Upper lobe of right lung (tissue), 1 donor: Measurements from ENCODE around the gene CYP4F2. TPM values are rescaled to one million over a fixed set of nuclear protein-coding genes. Genes with fewer than 3 reads are reported as not detected.
"Not testable (repeated sequence)": the region's sequence is repeated elsewhere in the genome, so short reads cannot be mapped to it uniquely, and the experiment has no call there.

ENCODE experiments used
- ATAC-seq: fragments of 200-7000 bp; cut with Tn5 transposase; one replicate; pipeline ENCODE4 v1.9.1; 2020; ENCODE audit warnings: mild to moderate bottlenecking, moderate library complexity
- DNase-seq: peaks from one replicate; pipeline ENCODE4 v3.0.0-alpha.2; 2020
- H3K27ac ChIP-seq: fragments of 200-600 bp; one replicate; pipeline ENCODE4 v1.8.0; 2022
- H3K27me3 ChIP-seq: fragments of 200-600 bp; one replicate; pipeline ENCODE4 v1.8.0; 2022; ENCODE audit warnings: mild to moderate bottlenecking
- H3K36me3 ChIP-seq: fragments of 200-600 bp; one replicate; pipeline ENCODE4 v1.8.0; 2022
- H3K4me1 ChIP-seq: fragments of 200-600 bp; one replicate; pipeline ENCODE4 v1.8.0; 2022
- H3K4me3 ChIP-seq: fragments of 200-600 bp; one replicate; pipeline ENCODE4 v1.8.0; 2022; ENCODE audit warnings: mild to moderate bottlenecking
- H3K9me3 ChIP-seq: fragments of 200-600 bp; one replicate; pipeline ENCODE4 v1.8.0; 2022
- intact Hi-C: fragments of 100-400 bp; cut with DNase I; formaldehyde crosslinking; loops from one replicate; pipeline ENCODE4 v1.11.0; 2022
- total RNA-seq: library from RNA; stranded (reverse); fragmentation: NEBNext Ultra II Directional; extraction: Animal tissue kit (Norgen Biotek cat#: 25700); gene quantifications from one replicate; pipeline ENCODE4 v1.2.1, GENCODE V29; 2021
- TF ChIP-seq, protein P1 (sequence below): fragments of 200-600 bp; IDR thresholded peaks from one replicate; pipeline ENCODE4 v1.8.0; 2022; ENCODE audit warnings: antibody characterized with exemption
- donor health status: DM: no; HTN: yes; CAD: no; lungs with severe emphysema.

Gene CYP4F2
- total RNA-seq, 1 donor from 2014 or later: not detected

DNA sequence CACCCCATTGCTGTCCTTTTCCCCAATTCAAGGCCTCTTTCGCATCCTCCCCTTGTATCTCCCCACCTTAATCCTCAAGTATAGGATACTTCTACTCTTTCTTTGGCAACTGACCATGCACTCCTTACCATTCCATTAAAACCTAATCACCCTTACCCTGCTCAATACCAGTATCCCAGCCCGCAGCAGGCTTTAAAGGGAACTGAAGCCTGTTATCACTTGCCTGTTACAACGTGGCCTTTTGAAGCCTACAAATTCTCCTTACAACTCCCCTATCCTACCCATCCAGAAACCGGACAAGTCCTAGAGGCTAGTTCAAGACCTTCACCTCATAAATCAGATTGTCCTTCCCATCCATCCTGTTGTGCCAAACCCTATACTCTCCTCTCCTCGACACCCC, 66.2 kb downstream of the CYP4F2 start:
- H3K4me1 ChIP-seq: peaks cover 9% of the 10 kb centered on the region
- no peaks in the 10 kb centered on the region for H3K27me3 ChIP-seq
- intact Hi-C loops: no loop called here
- no peaks in the 10 kb centered on the region for H3K9me3 ChIP-seq
- no peak overlapping the region for H3K4me3 ChIP-seq
- ATAC-seq: no peak
- TF ChIP-seq, protein P1, sequence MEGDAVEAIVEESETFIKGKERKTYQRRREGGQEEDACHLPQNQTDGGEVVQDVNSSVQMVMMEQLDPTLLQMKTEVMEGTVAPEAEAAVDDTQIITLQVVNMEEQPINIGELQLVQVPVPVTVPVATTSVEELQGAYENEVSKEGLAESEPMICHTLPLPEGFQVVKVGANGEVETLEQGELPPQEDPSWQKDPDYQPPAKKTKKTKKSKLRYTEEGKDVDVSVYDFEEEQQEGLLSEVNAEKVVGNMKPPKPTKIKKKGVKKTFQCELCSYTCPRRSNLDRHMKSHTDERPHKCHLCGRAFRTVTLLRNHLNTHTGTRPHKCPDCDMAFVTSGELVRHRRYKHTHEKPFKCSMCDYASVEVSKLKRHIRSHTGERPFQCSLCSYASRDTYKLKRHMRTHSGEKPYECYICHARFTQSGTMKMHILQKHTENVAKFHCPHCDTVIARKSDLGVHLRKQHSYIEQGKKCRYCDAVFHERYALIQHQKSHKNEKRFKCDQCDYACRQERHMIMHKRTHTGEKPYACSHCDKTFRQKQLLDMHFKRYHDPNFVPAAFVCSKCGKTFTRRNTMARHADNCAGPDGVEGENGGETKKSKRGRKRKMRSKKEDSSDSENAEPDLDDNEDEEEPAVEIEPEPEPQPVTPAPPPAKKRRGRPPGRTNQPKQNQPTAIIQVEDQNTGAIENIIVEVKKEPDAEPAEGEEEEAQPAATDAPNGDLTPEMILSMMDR: no peak
- H3K36me3 ChIP-seq: no peaks in the 10 kb centered on the region
- H3K27ac ChIP-seq: no peak overlapping the region
- no peak for DNase-seq

DNA sequence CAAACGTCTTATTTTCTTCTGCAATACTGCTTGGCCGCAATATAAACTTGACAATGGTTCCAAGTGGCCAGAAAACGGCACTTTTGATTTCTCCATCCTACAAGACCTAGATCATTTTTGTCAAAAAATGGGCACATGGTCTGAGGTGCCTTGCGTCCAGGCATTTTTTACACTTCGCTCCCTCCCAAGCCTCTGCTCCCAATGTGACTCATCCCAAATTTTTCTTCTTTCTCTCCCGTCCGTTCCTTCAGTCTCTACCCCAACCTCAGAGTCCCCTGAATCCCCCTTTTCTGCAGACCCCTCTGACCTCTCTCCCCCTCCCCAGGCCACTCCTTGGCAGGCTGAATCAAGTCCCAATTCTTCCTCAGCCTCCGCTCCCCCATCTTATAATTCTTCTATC, 68.1 kb downstream of the CYP4F2 start:
- TF ChIP-seq, protein P1: no peak

DNA sequence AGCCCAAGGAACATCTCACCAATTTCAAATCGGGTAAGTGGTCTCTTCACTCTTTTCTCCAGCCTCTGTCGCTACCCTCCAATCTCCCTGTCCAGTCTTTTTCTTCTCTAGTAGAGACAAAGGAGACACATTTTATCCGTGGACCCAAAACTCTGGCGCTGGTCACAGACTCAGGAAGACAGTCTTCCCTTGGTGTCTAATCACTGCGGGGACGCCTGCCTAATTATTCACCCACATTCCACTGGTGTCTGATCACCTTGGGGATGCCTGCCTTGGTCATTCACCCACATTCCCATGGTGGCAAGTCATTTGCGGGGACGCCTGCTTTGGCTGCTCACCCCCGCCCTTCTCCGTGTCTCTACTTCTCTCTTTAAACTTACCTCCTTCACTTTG, 68.6 kb downstream of the CYP4F2 start:
- TF ChIP-seq, protein P1: no peak
- no peak for ATAC-seq

More for the DNA sequence above, 68.1 kb downstream of the CYP4F2 start:
- Histone ChIP-seq H3K4me1 (no peaks in the 10 kb centered on the region), H3K9me3 (no peaks in the 10 kb centered on the region), H3K36me3 (no peaks in the 10 kb centered on the region), H3K4me3 (no peak overlapping the region), H3K27ac (no peak overlapping the region), H3K27me3 (no peaks in the 10 kb centered on the region)
- DNase-seq: no peak
- ATAC-seq: no peak
- intact Hi-C loops: no loop called here

DNA sequence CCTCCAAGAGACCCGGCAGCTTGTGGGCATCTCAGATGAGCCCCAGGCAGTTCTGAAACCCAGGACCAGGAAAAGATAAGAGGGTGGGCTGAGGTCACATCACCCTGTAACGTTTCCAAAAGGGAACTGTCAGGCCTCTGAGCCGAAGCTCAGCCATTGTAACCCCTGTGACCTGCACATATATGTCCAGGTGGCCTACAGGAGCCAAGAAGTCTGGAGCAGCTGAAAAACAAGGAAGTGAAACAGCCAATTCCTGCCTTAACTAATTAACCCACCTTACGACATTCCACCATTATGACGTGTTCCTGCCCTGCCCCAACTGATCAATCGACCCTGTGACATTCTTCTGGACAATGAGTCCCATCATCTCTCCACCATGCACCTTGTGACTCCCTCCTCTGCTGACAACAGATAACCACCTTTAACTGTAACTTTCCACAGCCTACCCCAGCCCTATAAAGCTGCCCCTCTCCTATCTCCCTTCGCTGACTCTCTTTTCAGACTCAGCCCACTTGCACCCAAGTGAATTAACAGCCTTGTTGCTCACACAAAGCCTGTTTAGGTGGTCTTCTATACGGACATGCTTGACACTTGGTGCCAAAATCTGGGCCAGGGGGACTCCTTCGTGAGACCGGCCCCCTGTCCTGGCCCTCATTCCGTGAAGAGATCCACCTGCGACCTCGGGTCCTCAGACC, 69.1 kb downstream of the CYP4F2 start:
- H3K4me1 ChIP-seq, H3K4me3 ChIP-seq, H3K9me3 ChIP-seq, H3K27me3 ChIP-seq, DNase-seq, intact Hi-C loops, H3K36me3 ChIP-seq, H3K27ac ChIP-seq, ATAC-seq: not testable (repeated sequence)

More for the DNA sequence above, 68.6 kb downstream of the CYP4F2 start:
- intact Hi-C loops: no loop called here
- no peaks in the 10 kb centered on the region for H3K4me1 ChIP-seq
- DNase-seq: no peak
- H3K4me3 ChIP-seq: no peak overlapping the region
- H3K27ac ChIP-seq: no peak overlapping the region
- H3K36me3 ChIP-seq: no peaks in the 10 kb centered on the region
- no peaks in the 10 kb centered on the region for H3K27me3 ChIP-seq
- no peaks in the 10 kb centered on the region for H3K9me3 ChIP-seq

DNA sequence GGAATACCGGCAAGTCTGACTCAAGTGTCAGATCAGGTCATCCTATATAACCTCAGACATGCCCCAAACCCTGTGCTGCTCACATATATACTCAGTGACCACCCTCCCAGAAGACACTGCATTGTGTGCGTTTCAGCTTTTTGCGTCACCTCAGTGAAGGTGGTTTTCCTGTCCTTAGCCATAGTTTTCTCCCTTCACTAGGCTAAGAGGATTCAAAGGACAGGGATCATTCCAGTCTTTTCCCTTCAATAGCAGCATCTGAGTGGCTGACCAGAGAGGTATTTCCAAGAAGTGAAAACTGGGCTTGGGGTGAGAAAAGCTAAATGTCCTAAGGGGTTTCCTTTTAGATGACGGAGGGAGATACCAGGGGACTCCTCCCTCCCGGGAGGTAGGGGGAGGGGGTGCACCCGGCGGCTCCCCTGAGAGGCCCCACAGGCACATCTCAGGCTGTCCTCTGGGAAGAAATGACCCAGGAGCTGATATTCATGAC, 69.7 kb downstream of the CYP4F2 start:
- DNase-seq (no peak), ATAC-seq (no peak)
- Histone ChIP-seq H3K9me3 (no peaks in the 10 kb centered on the region), H3K27me3 (no peaks in the 10 kb centered on the region), H3K4me1 (no peaks in the 10 kb centered on the region), H3K36me3 (no peaks in the 10 kb centered on the region), H3K4me3 (no peak overlapping the region), H3K27ac (no peak overlapping the region)
- TF ChIP-seq, protein P1: no peak
- intact Hi-C loops: no loop called here

Other genes starting within 250 kb of the CYP4F2 start
- 3.7 TPM for gene CYP4F12, start 225.0 kb downstream of the CYP4F2 start, total RNA-seq
- gene OR10H2, start 170.1 kb downstream of the CYP4F2 start, total RNA-seq: not detected
- gene OR10H3, start 160.1 kb downstream of the CYP4F2 start, total RNA-seq: not detected
- not detected for gene OR10H5, start 110.4 kb downstream of the CYP4F2 start, total RNA-seq
- not detected for gene OR10H1, start 82.4 kb downstream of the CYP4F2 start, total RNA-seq
- 3.5 TPM for gene CYP4F11, start 36.5 kb upstream of the CYP4F2 start, total RNA-seq
- not detected for gene OR10H4, start 50.9 kb upstream of the CYP4F2 start, total RNA-seq
- 386 TPM for gene TPM4, start 178.4 kb upstream of the CYP4F2 start, total RNA-seq
- 101 TPM for gene RAB8A, start 213.8 kb upstream of the CYP4F2 start, total RNA-seq
- gene HSH2D, start 245.6 kb upstream of the CYP4F2 start, total RNA-seq: 6.0 TPM